Eye (tissue), 1 donor: ENCODE measurements around the gene MEF2B.

Source experiments
- DNase-seq: peaks from one replicate; pipeline ENCODE4 v3.0.0-alpha.2; 2015

The MEF2B gene

DNA sequence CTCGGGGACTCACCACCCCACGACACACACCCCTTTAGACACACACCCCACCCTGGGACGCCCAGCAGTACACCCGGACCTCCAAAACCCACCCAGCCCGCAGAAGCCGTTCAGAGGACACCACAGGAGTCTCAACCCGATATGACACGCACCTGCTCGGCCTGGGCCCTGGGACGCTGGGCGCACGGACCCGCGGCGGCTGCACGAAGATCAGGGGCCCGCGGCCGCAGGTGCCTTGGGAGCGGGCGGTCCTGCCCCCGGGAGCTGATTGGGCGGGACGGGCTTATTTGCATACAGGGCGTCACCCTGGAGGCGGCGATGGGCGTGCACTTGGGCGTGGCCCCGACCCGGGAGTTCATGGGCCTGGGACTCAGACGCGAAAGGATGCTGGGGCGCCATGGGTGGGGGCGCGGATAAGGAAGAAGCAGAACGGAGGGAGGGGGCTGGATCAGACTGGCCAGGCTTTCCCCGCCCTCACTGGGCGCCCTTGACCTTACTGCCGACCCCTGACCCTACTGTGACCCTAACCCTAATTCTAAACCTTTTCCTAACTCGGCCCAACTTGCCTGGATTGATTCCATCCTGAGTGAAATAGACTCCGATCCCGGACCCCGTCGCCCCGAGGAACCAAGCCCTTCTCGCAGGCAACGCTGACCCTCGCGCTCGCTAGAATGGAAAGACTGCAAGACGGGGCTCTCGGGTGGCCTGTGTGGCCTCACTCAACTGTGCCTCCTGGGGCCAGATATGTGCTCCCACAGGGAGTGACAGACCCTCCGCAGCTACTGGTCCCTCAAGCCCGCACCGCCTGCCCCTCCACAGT is at the start of gene MEF2B:
TSS of gene MEF2B (minus strand) at position 211 of the 820 bp plus-strand sequence. CDS start 19,528 bp downstream, outside the sequence.
- DNase-seq: peak; percentile 81

DNA sequence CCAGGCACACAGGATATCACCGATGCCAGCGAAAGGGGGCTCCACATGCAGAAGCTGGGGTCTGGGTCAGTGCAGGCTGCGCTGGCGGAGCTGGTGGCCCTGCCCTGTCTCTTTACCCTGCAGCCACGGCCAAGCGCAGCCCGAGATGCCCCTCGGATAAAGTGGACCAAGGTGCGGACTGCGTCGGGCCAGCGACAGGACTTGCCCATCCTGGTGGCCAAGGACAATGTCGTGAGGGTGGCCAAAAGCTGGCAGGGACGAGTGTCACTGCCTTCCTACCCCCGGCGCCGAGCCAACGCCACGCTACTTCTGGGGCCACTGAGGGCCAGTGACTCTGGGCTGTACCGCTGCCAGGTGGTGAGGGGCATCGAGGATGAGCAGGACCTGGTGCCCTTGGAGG is 48.8 kb upstream of the MEF2B start:
- no peak for DNase-seq

- no peak for DNase-seq
These were observed 47.0 kb upstream of the MEF2B start for GRCh38 chr19:19217099-19217498.

DNA sequence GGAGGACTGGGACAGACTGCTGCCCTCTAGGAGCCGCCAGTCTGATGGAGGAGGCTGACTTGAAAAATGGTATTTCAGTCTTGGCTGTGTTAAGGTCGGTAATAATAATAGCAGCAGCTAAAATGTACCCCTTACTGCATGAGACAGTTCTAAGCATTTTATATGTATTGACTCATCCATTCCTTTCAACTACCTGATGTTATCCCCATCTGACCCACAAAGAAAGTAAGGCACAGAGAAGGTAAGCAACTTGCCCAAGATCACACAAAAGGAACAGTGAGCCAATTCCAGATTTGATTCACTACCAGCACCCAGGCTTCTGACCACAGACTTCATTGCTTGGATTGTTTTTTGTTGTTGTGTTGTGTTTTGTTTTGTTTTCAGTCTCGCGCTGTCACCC is 45.7 kb upstream of the MEF2B start:
- DNase-seq: no peak

DNA sequence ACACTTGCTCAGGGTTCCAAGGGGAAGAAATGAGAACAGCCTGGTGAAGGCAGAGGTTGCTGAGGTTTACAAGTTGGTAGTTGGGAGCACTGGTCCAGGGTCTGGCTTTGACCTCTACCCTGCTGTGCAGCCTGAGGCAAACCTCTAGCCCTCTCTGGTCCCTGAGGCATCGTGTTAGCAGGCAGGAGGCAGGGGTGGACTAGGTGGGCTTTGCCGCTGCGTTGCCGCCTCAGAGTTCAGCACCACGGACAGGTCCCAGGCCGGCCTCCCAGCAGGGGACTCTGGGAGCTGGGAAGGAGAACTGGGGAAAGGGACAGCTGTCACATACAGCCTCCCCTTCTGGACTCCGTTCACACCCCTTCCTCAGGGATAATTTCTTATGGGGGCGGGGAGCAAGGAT is 44.8 kb upstream of the MEF2B start:
- peak; percentile 83 for DNase-seq

DNA sequence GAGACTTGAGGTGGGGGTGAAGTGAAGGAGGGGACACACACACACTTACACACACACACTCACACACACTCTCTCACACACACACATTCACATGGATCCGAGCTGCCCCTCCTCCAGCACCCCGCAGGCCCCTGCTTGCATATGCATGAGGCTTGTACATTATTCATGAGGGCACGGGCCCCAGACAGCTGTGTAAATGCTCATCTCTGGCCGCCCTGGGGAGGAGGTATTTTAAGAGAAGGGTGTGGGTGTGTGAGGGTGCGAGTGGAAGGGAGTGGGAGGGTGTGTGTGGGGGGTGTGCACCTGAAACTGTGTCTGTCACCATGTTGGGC is 44.1 kb upstream of the MEF2B start:
- peak; percentile 45 for DNase-seq

DNA sequence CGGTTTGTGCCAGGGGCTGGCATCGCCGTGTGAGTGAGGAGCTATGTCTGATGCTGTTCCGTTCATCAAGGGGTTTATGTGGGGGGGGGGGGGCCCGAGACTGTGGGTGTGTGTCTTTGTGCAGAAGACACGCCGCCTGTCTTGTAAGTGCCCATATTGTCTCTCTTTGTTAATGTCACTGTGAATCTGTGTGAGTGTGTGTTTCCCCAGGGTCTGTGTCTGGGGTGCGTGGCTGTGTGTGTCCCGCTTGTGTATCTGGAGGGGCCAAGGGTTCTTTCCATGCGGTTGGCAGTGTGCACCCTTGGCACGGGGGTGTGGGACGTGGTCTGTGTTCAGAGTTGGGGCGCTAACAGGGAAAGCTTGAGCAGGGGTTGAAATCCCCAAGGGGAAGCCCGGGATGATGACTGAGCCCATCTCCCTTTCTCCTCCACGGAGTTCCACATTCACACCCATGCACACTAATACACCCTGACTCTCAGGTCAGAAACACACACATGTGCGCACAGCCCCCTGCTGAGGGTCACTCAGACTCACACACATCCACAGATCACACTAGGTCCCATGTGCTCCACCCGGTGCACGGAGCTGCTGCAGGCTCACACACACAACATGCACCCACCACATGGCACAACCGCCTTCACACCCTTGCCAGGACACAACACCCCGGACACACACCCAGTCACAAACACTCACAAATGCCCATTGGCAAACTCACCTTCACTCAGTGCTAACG is 43.5 kb upstream of the MEF2B start:
- peak; percentile 45 for DNase-seq

DNA sequence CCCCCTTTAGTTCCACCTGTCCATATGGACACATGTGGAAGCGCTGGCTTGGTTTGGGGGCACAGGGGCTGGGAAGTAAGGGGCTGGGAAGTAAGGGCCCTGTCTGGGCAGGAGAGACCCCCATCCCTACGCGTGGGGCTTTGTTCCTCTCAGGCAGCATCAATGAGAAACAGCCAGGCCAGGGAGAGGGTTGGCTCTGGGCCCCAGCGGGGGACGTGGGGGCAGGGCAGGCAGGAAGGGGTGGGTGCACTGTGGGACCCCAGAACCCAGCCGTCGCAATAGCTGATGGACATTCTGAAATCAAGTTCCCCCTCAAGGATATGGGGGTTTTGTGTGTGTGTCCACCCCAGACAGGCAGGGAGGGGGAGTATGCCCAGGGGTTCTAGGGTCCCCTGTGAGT is 42.9 kb upstream of the MEF2B start:
- DNase-seq: no peak

GRCh38 chr19:19211499-19212420 is 41.7 kb upstream of the MEF2B start, which contains the start of gene NCAN:
Gene NCAN, plus strand, starts transcription at chr19:19211958. Its CDS starts 4,996 bp downstream, at chr19:19216954.
- peak; percentile 62 for DNase-seq

DNA sequence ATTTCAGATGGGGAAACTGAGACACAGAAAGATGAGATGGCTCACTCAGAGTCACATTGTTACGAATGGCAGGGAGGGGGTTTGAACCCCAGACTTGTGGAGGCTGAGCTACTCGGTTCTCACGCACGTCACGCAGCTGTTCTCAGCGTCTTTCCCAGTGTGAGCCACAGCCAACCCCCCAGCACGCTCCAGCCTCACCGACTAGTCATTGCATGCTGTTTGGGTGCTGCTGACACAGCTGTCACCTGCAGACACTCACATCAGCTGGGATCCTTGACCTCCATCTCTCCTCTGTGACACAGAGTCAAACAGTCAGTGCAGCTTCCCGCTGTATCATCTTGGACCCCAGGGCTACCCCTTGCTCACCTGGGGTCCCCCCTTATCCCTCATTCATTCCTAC is 39.3 kb upstream of the MEF2B start:
- no peak for DNase-seq

- DNase-seq: no peak
These were observed 37.8 kb upstream of the MEF2B start for GRCh38 chr19:19207637-19208572.

GRCh38 chr19:19206938-19207337 is 36.9 kb upstream of the MEF2B start:
- no peak for DNase-seq

DNA sequence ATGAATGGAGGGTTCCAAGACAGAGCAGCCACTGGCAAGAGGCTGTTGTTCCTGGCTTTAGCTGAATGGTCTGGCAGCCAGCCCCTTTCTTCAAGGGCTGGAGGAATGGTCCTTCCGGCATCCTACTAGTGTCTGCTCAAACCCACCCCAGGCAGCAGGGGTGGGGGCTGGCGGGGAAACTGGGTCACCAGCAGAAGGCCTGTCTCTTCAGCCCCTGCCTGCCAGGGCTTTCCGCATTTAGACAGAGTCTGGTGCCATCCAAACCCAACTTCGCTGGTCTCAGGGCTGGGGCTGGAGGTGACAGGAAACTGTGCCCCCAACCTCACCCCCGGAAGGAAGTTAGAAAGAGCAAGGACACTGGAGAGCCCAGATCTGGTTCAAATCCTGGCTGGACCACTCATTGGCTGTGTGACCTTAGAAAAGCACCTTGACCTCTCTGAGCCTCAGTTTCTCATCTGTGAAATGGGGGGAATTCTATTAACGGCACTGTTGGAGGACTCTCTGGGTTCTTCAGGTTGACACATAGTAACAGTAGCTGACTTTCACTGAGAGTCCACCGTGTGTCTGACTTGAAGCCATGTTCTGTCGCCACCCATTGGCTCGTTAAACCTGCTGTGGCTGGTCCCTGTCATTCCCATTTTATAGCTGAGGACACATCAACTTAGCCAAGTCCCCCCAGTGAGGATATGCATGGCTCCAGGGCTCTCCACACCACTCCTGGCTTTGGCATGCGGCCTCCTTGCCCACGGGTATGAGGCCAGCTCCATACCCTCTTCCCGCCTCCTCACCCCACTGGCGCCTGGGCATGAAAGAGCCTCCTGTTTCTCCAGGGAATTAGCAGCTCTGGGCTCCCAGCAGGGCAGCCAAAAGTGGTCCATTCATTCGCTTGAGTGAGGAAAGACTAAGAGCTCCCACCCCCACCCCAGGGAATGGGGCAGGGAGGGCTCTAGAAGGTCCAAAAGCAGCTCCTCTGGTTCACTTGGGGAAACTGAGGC is 35.6 kb upstream of the MEF2B start:
- no peak for DNase-seq

GRCh38 chr19:19204181-19204580 is 34.1 kb upstream of the MEF2B start:
- DNase-seq: no peak

GRCh38 chr19:19203012-19203856 is 33.2 kb upstream of the MEF2B start, which contains the start of gene NR2C2AP:
Gene NR2C2AP, minus strand, starts transcription at chr19:19203414. Its CDS starts 354 bp downstream, at chr19:19203060.
- peak; percentile 95 for DNase-seq

GRCh38 chr19:19202707-19203011 is 32.6 kb upstream of the MEF2B start:
- no peak for DNase-seq

- no peak for DNase-seq
These were observed 31.9 kb upstream of the MEF2B start for GRCh38 chr19:19201697-19202630.

GRCh38 chr19:19193926-19194325 is 23.9 kb upstream of the MEF2B start:
- DNase-seq: no peak
